NCI-H510A treated with DMSO at 0.1 percent for 48 hours (cell line): ENCODE measurements around the gene DOCK11.

Experiments used
- DNase-seq: peaks from one replicate; lab custom pipeline; 2025; lab: John Stamatoyannopoulos, UW

The DOCK11 gene

GRCh38 chrX:118630848-118631247 lies 135.2 kb downstream of the DOCK11 start:
- DNase-seq: no peak

DNA sequence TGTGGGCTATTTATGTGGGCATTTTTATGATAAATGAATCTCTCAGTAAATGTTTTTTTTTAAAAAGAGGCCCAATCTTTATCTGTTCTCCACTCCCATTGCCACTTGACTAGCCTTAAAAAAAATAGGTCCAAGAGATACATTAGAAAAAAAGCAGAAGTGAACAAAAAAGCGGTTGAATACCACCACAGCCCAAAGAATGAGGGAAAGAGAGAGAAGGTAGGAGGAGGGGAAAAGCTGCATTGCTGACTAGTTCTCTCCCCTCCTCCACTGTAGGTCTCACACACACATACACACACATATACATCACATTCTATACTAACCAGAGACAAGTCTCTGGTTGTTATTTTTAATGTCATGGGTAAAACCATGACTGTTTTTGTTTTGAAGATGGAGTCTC lies 136.0 kb downstream of the DOCK11 start:
- DNase-seq: no peak

- no peak for DNase-seq
Observed at GRCh38 chrX:118632862-118633261, 137.2 kb downstream of the DOCK11 start.

GRCh38 chrX:118633530-118633929 lies 137.9 kb downstream of the DOCK11 start:
- no peak for DNase-seq

DNA sequence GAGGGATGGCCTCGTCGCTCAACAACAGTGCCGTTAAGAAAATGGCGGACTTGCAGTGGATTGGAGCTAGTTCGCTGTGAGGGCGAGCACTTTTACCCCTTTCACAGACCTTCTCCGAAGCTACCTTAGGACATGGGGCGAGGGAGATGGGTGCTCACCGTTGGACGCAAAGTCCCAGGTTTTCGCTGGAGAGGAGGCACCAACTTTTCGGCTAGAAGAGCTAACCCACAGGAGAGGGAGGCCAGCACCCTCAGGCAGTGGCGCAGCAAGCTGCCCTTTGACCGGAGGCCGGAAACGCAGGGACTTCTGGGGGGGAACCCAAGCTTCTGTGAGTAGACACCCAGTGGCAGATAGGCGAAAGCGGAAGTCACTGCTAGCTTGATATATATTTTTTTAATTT lies 138.7 kb downstream of the DOCK11 start:
- no peak for DNase-seq

DNA sequence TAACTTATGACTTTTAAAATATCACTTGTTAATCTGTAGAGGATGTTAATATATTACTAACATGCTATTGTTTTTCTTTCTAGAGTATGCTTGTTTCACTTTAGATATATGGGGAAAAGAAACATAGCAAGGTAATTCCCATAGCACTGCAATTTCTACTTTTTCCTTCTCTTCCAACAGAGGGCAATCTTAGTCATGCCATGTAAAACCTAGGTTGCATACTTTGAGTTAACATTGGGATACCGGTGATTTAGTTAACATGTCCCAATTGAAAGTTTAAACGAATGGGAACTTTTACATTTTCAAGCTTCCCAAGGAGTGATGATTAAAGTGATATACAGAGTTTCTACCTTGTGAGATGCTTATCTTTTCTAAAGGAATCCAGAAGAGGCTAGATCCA lies 142.4 kb downstream of the DOCK11 start:
- no peak for DNase-seq

DNA sequence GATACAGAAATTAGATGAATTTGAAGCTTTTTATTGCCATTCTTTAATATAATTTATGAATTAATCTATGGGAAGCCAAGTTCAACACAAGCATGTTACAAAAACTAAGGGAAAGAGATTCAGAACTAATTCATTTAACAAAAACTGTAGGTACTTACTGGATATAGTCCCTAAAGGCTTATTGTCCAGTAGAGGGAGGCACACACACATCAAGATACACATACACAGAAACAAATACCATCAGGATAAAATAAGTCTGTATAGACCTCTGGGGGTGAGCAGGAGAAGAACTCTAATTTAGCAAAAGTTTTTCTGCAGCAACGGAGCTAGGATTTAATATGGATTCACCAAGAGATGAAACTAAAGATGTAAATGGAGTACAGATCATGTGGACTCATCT lies 148.8 kb downstream of the DOCK11 start:
- DNase-seq: peak; percentile 9

DNA sequence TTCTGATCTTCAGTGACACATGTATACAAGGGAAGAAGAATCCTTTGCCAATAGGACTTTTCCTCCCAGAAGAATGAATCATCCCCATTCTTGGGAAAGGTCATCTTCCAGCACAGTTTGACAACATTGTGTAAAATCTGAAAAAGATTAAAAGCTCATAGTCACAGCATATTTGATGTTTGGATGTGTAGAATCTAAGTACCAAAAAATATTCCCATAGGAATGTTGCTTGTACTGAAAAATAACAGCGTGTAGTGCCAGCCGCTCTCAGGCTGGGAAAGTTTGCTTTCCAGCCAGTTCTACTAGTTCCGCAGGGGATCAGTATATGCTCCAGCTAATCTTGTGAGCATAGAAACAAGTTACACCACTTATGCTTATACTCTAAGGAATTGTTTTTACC lies 157.1 kb downstream of the DOCK11 start:
- DNase-seq: no peak

- no peak for DNase-seq
Observed at GRCh38 chrX:118654331-118654730, 158.7 kb downstream of the DOCK11 start.

GRCh38 chrX:118655561-118656246 lies 160.1 kb downstream of the DOCK11 start:
- no peak for DNase-seq

GRCh38 chrX:118657413-118657812 lies 161.8 kb downstream of the DOCK11 start:
- DNase-seq: no peak

DNA sequence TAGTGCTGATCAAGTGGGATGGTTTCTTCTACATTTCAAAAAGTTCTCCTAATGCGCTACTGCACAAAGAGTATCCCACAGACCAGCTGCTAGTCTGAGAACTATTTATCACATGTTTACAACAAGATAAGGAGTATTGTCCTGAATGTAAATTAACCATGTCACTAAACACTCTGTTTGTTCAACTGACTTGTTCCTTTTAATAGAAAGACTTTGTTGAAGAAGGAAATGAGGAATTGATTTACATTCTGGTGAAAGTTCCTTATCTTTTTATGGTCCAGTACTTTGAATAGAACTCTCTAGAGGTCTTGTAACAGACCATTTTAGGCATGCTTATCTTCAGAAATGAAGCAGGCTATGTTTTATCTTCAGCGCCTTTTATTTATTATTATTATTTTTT lies 164.5 kb downstream of the DOCK11 start:
- no peak for DNase-seq

DNA sequence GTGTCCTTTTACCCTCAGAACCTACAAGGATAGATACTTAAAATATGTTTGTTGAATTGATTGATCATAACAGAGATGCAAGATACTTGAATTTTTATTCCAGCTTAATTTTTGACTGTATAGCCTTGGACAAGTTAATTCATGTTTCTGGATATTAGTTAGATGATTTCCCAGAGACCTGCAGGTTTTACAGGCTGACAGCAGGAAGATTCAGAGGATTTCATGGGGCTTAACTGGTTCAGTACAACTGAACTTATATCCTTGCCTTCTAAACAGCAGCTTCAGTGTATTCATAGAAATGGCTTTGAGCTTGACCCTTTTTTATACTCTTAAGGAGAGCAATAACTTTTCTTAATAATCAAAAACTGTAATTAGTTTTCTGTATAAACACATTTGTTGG lies 169.6 kb downstream of the DOCK11 start:
- DNase-seq: no peak

- DNase-seq: no peak
Observed at GRCh38 chrX:118666521-118666920, 170.9 kb downstream of the DOCK11 start.

DNA sequence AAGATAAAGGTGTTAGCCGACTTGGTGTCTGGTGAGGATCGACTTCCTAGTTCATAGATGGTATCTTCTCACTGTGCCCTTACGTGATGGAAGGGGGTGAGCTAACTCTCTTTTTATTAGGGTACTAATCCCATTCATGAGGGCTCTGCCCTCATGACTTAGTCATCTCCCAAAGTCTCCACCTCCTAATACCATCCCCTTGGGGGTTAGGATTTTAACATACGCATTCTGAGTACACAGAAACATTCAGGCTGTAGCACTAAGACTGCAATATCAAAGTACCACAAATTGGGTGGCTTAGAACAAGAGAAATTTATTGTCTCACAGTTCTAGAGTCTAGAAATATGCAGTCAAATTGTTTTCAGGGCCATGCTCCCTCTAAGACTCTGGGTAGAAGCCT lies 173.8 kb downstream of the DOCK11 start:
- no peak for DNase-seq

DNA sequence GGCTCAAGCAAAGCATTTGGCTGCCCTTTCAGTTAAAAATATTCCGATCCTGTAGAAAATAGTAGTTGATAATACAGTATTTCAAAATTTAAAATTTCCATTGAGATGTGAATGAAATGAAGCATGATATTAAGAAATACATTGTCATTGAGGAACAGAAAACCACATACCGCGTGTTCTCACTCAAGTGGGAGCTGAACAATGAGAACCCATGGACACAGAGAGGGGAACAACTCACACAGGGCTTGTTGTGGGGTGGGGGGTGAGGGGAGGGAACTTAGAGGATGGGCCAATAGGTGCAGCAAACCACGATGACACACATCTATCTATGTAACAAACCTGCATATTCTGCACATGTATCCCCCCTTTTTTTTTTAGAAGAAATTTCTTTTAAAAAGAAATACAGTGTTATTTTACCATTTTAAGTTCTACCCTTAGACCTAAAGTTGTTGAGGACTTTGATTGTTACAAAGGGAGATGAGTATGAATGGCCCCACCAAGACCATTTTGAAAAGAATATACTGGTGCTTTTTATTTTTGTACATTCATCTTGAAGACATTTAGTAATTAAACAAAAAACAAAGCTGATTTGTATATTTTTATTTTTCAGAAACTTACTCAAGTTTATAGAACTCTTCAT lies 179.8 kb downstream of the DOCK11 start:
- no peak for DNase-seq

- DNase-seq: no peak
Observed at GRCh38 chrX:118675966-118676349, 180.3 kb downstream of the DOCK11 start.

- no peak for DNase-seq
Observed at GRCh38 chrX:118677318-118677717, 181.7 kb downstream of the DOCK11 start.

- DNase-seq: no peak
Observed at GRCh38 chrX:118679290-118679689, 183.7 kb downstream of the DOCK11 start.

- peak; percentile 48 for DNase-seq
Observed at GRCh38 chrX:118682258-118683014, 186.8 kb downstream of the DOCK11 start.

GRCh38 chrX:118685393-118685792 lies 189.8 kb downstream of the DOCK11 start:
- DNase-seq: no peak

DNA sequence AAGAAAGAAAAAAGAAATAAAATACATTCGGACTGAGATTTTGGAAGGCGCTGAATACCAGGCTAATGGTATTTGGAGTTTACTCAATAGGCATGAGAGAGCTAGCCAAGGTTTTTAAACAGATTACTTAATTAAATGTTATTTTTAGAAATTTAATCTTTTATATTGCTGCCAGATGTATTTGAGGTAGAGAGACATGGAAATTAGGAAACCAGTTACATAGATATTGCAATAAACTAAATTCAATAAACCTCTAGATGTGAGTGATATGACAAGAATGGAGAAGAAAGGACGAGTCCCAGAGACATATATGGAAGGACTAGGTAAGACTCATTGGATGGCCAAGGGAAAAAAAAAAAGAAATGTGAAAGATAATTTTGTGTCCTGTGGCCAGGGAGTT lies 193.3 kb downstream of the DOCK11 start:
- no peak for DNase-seq

DNA sequence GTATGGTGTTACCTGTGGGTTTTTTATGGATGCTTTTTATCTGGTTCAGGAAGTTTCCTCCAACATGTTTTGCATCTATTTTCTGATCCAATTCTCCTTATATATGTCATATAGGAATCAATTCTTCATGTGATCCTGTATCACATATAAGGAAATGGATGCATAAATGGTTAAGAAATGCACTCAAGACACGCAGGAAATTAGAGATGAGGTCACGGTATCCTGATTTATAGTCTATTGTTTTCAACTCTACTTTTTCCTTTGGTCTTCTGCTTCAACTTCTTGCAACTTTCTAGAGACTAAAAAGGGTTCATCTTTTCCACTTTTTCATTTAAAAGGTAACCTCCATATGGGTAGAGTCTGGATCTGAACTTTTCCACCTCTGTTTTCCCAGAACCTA lies 198.2 kb downstream of the DOCK11 start:
- no peak for DNase-seq
